ENCODE data around the gene PTPRH. TPM values are rescaled to one million over a fixed set of nuclear protein-coding genes. Genes with fewer than 3 reads are reported as not detected.

Gene PTPRH
- polyA plus RNA-seq, 1 donor (not counting 4 experiments of a cell fraction or from before 2014, with no cell fraction given) = 0.17 TPM

GRCh38 chr19:55232986-55233385, 23.7 kb upstream of the PTPRH start:
- no peak for DNase-seq (ENCODE audit: low read depth, low spot score)
- no peak overlapping the region for H3K4me3 ChIP-seq (ENCODE audit: control insufficient read depth in 2 of 3, extremely low read depth in 1 of 3, insufficient read depth in 2 of 3, low read depth in 1 of 3, low read length in 3 of 3)
- H3K79me2 ChIP-seq (ENCODE audit: control insufficient read depth, insufficient read depth, low read length) = no peaks in the 10 kb centered on the region
- dilution Hi-C loops (cut with MboI; ENCODE audit: extremely low pct_ligation_motif_present, low sequenced_read_pairs) = no loop called here
- H3K4me1 ChIP-seq (ENCODE audit: control insufficient read depth, extremely low read depth, insufficient read depth, low read length) = no peaks in the 10 kb centered on the region
- TF ChIP-seq CTCF (optimal IDR thresholded peaks at IDR 0.05 in 1 of 3, IDR thresholded peaks at IDR 0.05 in 1 of 3, conservative IDR thresholded peaks at IDR 0.05 in 1 of 3; ENCODE audit: extremely low read depth in 1 of 3, insufficient read depth in 2 of 3, low read length in 3 of 3) (no peak), EZH2 (IDR thresholded peaks at IDR 0.05; ENCODE audit: low read length) (no peak)
- FAIRE-seq = no peak
- H3K9me1 ChIP-seq (ENCODE audit: control insufficient read depth, extremely low read depth, insufficient read depth, low read length) = no peaks in the 10 kb centered on the region
- H4K20me1 ChIP-seq (ENCODE audit: control insufficient read depth, extremely low read depth, insufficient read depth, low read length) = peaks cover 2% of the 10 kb centered on the region
- H3K9me3 ChIP-seq (ENCODE audit: control insufficient read depth, low read depth, low read length) = no peaks in the 10 kb centered on the region
- no peaks in the 10 kb centered on the region for H3K27me3 ChIP-seq (ENCODE audit: control insufficient read depth, extremely low read depth, insufficient read depth, low read length)
- H3K27ac ChIP-seq (ENCODE audit: control insufficient read depth, insufficient read depth, low read length) = no peak overlapping the region
- H2AFZ ChIP-seq (ENCODE audit: control insufficient read depth, low read length) = no peak overlapping the region
- peaks cover 42 to 44% of the 10 kb centered on the region in 2 experiments for H3K36me3 ChIP-seq (ENCODE audit: control insufficient read depth in 2 of 2, extremely low read depth in 1 of 2, insufficient read depth in 2 of 2, low read length in 2 of 2)
- no peak overlapping the region for H3K4me2 ChIP-seq (ENCODE audit: control insufficient read depth, extremely low read depth, insufficient read depth, low read depth, low read length)
- no peak overlapping the region for H3K9ac ChIP-seq (ENCODE audit: control insufficient read depth, extremely low read depth, insufficient read depth, low read length)

- Histone ChIP-seq H3K36me3 (ENCODE audit: control insufficient read depth in 2 of 2, extremely low read depth in 1 of 2, insufficient read depth in 2 of 2, low read length in 2 of 2) (peaks cover 39 to 45% of the 10 kb centered on the region in 2 experiments), H3K9me1 (ENCODE audit: control insufficient read depth, extremely low read depth, insufficient read depth, low read length) (no peaks in the 10 kb centered on the region), H2AFZ (ENCODE audit: control insufficient read depth, low read length) (no peak overlapping the region), H3K4me3 (ENCODE audit: control insufficient read depth in 2 of 3, extremely low read depth in 1 of 3, insufficient read depth in 2 of 3, low read depth in 1 of 3, low read length in 3 of 3) (no peak overlapping the region), H4K20me1 (ENCODE audit: control insufficient read depth, extremely low read depth, insufficient read depth, low read length) (no peaks in the 10 kb centered on the region), H3K79me2 (ENCODE audit: control insufficient read depth, insufficient read depth, low read length) (no peaks in the 10 kb centered on the region), H3K9me3 (ENCODE audit: control insufficient read depth, low read depth, low read length) (no peaks in the 10 kb centered on the region), H3K9ac (ENCODE audit: control insufficient read depth, extremely low read depth, insufficient read depth, low read length) (no peak overlapping the region), H3K27ac (ENCODE audit: control insufficient read depth, insufficient read depth, low read length) (no peak overlapping the region), H3K27me3 (ENCODE audit: control insufficient read depth, extremely low read depth, insufficient read depth, low read length) (no peaks in the 10 kb centered on the region), H3K4me1 (ENCODE audit: control insufficient read depth, extremely low read depth, insufficient read depth, low read length) (no peaks in the 10 kb centered on the region), H3K4me2 (ENCODE audit: control insufficient read depth, extremely low read depth, insufficient read depth, low read depth, low read length) (no peak overlapping the region)
- FAIRE-seq (no peak), DNase-seq (ENCODE audit: low read depth, low spot score) (no peak)
- dilution Hi-C loops (cut with MboI; ENCODE audit: extremely low pct_ligation_motif_present, low sequenced_read_pairs) = no loop called here
- no peak for TF ChIP-seq EZH2 (IDR thresholded peaks at IDR 0.05; ENCODE audit: low read length)
- TF ChIP-seq CTCF (optimal IDR thresholded peaks at IDR 0.05 in 1 of 3, IDR thresholded peaks at IDR 0.05 in 1 of 3, conservative IDR thresholded peaks at IDR 0.05 in 1 of 3; ENCODE audit: extremely low read depth in 1 of 3, insufficient read depth in 2 of 3, low read length in 3 of 3) = no peak
These were observed 22.9 kb upstream of the PTPRH start for GRCh38 chr19:55232286-55232602.
